RKO (cell line): ENCODE results near the gene NOS1.
A peak's percentile ranks its signal among the peaks of the same experiment; 100 is the strongest.

Experiments
- DNase-seq: peaks from one replicate; pipeline ENCODE4 v3.0.0-alpha.2; 2016; ENCODE audit warnings: low spot score

The NOS1 gene

DNA sequence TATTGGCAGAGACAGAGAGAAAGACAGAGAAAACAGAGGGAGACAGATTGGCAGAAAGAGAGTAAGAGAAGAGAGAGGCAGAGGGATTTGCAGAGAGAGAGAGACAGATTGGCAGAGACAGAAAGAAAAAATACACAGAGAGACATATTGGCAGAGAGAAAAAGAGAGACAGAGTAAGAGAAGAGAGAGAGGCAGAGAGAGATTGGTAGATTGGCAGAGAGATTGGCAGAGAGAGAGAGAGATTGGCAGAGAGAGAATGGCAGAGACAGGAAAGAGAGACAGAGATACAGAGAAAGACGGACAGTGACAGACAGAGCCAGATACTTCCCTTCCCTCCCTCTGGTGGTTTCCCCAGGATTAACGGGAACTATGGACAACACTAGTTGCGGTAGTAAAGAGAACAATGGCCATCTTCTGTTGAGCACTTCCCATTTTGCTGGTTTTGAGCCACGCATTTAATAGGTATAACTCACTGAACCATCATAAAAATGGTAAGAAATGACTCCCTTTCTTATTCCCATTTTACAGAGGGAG lies 2.6 kb upstream of the NOS1 start:
- DNase-seq = peak; percentile 16

GRCh38 chr12:117363056-117363662 lies 1.7 kb upstream of the NOS1 start:
- DNase-seq = no peak

DNA sequence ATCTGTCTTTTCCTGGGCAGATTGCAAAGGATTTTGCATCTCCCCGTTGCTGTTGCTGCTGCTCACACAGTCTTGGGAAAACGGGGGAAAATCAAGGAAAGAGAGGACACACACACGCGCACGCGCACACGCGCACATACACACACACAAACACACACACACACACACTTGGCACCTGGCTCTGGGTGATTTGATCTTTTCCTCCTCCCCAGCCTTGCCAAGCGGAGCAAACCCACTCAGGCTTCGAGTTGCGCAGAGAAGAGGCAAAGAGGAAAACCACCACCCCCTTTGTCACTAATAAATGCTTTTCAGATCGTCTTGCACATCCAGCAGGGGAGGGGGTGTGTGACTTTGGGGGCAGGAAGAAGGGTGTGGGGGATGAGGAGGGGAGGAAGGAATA lies 965 bp upstream of the NOS1 start:
- DNase-seq = no peak

- no peak for DNase-seq
Measured at GRCh38 chr12:117361905-117362304, 479 bp upstream of the NOS1 start.

- DNase-seq = no peak
Measured at GRCh38 chr12:117360551-117361346, 677 bp downstream of the NOS1 start.

DNA sequence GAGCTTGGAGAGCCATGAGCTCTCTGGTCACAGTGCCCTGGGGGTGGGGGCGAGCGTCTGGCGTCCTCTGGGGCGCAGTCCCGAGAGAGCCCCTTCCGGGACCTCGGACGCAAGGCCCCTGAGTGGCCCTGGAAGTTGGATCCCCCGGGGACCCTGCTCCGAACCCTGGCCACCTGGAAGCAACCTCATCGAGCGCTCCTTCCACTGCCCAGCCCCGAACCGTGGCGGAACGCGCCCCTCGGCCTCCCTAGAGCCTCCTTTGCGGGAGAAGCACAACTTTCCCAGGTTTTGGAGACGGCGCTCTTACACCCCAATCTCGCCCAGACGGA lies 1.2 kb downstream of the NOS1 start:
- DNase-seq = no peak

GRCh38 chr12:117359029-117359845 lies 2.2 kb downstream of the NOS1 start:
- no peak for DNase-seq

DNA sequence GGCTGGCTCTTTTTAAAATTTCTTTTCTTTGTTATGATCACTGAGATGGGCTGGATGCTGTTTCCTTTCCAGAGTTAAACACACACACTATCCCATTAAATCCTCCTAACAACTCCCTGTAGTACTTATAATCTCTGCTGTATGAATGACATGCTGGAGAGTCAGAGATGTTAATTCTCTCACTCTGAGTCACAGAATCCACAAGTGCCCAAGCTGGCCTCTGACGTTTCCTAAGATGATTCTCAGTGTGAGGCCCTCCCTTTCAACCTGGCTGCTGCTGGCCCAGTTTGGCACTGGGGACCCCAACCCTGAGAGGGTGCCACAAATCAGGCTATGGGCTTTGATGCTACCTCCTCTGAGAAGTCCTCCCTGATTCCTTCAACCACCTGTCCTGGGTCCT lies 5.4 kb downstream of the NOS1 start:
- peak; percentile 71 for DNase-seq

GRCh38 chr12:117352883-117353282 lies 8.5 kb downstream of the NOS1 start:
- no peak for DNase-seq

DNA sequence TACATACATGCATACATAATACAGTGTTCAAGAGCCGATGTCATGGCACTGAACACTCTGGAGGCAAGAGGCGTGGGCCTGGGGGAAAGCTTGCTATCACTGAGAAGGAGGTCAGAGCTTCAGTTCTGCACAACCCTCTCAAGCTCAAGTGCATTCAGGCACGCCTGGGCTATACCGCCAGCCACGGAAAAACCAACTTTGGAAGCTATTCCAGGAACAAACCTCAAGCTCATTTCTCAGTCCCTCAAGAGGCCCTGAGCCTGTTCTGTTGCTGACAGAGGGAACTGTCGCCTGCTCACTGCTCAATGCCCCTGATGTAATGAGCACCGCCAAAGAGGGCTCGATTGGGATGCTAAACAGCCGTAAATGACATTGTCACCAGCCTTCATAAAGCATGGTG lies 9.2 kb downstream of the NOS1 start:
- no peak for DNase-seq

DNA sequence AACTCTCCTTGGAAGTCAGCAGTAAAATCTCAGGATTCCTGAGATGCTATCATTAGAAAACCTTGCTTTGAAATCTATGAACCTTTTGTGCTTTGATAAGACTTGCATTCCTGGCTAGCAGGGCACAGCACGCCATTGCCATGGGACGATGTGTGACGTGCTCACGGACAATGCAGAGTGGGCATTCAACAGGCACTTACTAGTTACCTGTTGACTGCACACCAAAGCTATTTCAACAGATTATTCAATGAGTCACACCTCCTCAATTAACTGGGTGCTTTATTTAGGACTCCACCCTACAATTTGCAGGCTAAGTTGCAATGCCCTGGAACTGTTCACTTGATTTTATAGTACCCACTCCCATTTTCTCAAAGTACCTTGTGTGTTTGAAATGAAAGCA lies 11.3 kb downstream of the NOS1 start:
- no peak for DNase-seq

DNA sequence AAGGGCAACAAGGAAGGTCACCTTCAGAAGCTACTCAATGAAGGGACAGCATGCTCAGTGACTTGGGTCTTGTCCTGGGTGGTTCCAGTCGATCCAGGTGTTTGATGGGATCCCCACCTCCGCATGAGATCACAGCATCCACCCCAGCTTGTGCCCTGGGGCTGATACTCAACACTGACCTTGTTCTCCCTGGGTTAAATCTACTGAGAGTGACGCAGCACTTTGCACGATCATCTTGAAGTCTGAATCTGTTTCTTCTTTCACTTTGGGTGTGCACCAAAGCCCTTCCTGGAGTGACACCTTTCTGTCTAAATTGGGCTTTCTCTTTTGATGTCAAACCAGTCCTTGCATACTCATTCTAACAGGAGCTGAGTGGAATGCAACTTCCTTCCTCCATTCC lies 13.8 kb downstream of the NOS1 start:
- DNase-seq = no peak

- peak; percentile 24 for DNase-seq
Measured at GRCh38 chr12:117344716-117345115, 16.7 kb downstream of the NOS1 start.

DNA sequence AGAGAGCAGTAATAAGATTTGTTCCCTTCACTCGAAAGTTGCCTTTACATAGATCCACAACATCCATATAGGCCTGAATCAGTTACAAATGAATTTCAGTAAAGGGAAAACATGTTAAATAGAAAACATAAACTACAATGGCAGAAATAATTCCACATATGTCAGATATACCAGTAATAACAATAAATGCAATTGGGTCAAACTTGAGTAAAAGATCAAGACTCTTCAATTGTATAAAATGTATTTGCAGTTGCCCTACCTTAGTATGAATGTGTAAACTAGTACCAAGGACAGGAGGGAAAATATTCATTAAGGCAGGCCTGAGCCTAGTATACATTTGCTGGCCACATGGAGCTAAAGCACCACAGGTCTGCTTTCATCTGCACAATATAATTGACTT lies 17.6 kb downstream of the NOS1 start:
- DNase-seq = no peak

- DNase-seq = no peak
Measured at GRCh38 chr12:117343296-117343695, 18.1 kb downstream of the NOS1 start.

- peak; percentile 64 for DNase-seq
Measured at GRCh38 chr12:117342682-117343081, 18.7 kb downstream of the NOS1 start.

DNA sequence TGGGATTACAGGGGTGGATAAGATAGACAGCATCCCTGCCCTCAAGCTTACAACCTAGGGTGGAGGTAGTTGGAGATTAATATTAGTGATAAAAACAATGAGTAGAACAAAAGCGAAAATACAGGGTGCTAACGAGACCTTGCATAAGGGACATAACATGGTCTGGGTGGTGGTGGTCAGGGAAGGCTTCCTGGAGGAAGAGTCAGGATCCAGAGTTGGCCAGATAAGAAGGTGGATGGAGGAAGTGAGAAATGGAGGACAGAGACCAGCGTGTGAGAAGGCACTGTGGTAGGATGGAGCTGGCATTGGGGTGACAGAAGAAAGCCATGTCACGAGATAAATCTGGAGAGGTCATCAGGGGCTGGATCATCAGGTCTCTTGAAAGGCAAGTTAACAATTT lies 19.2 kb downstream of the NOS1 start:
- no peak for DNase-seq

DNA sequence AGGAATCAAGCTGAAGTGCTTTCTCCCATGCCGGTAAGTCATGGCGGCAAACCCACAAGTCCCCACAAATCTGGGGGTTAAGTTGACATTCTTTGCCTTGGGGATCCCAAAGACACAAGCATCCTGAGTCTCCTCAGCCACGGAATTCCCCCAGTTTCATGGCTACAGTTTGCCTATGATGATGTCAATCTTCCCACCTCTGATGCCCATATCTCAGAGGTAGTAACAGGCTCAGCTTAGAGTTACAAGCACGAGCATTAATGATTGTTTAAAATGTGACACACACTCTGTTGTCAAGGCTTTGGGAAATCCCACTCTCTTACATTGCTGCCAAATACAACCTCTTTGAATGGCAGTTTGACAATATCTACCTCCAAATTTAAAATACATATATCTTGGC lies 22.3 kb downstream of the NOS1 start:
- DNase-seq = no peak

DNA sequence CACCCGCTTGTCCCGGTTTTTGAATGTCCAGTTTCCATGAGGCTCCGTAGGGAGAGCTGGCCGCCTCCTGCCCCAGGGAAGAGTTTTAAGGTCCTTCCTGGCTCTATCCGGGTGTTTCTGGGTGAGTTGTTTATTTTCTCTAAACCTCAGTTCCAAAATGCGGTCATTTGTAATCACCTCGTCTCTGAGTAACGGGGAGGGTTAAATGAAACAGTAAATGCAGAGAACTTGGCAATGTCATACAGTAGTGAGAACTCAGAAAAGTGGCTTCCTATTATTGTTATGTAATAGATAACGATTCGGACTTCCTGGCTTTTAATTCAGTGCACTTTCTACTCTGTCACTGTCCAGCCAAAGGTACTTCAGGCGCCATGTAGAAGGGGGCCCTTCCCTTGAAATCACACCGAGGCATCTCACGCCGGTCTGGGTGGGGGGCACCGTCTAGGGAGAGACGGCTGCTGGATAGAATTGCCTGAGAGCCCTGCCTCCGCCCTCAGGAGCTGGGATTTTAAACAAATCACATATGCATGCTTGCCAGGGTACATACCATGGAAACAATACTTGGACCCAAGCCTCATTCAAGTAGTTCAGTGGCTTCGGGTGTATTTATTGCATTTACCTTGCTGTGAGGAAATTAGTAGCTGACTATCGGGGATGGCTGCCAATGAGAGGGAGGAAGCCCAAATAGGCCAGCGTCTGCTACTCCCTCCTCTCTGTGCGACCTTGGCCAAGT lies 26.4 kb downstream of the NOS1 start:
- DNase-seq = no peak

- DNase-seq = no peak
Measured at GRCh38 chr12:117334051-117334450, 27.4 kb downstream of the NOS1 start.

- no peak for DNase-seq
Measured at GRCh38 chr12:117333331-117333881, 28.0 kb downstream of the NOS1 start.

- peak; percentile 14 for DNase-seq
Measured at GRCh38 chr12:117331691-117332090, 29.7 kb downstream of the NOS1 start.
